ENCODE data around the gene RHOF. TPM values are rescaled to one million over a fixed set of nuclear protein-coding genes. Genes with fewer than 3 reads are reported as not detected.

Gene RHOF
- total and polyA plus RNA-seq, 2 of the 8 experiments (the other 6 are each of a cell fraction or from before 2014, with no cell fraction given) = 23.8 to 31.9 TPM

- H3K79me1 ChIP-seq (ENCODE audit: low read depth, low read length) = peaks cover 12% of the 10 kb centered on the region
- H4K91ac ChIP-seq (replicated peaks; ENCODE audit: insufficient read length, low read length) = peak overlapping the region; percentile 92
- H3K36me3 ChIP-seq (ENCODE audit: control insufficient read depth in 2 of 4, insufficient read depth in 4 of 4, low read length in 3 of 4) = peaks cover 0 to 16% (median 1%) of the 10 kb centered on the region in 4 experiments; a peak in 2 of 8 replicates
- CTCF ChIA-PET (ENCODE audit: partially characterized antibody) = interaction anchor here (1.4 to 12.0 kb wide), 5 partner anchors 7 to 117 kb away, joined by 3 to 363 read pairs (median 8); partner anchors contain the start of genes PSMD9 and RHOF
- peaks cover 5% of the 10 kb centered on the region in 2 experiments for H4K20me1 ChIP-seq (replicated peaks in 1 of 2; ENCODE audit: control insufficient read depth in 1 of 2, insufficient read depth in 2 of 2, low read length in 2 of 2)
- no peaks in the 10 kb centered on the region for H3K27me3 ChIP-seq (replicated peaks in 1 of 4; ENCODE audit: control insufficient read depth in 3 of 4, extremely low read depth in 1 of 4, insufficient read depth in 3 of 4, low read length in 3 of 4)
- H2BK20ac ChIP-seq (ENCODE audit: low read length) = no peak overlapping the region
- no peak overlapping the region for H2AFZ ChIP-seq (ENCODE audit: low read length)
- no peaks in the 10 kb centered on the region for H3K9me3 ChIP-seq (ENCODE audit: insufficient read depth in 2 of 2, low read depth in 1 of 2, low read length in 1 of 2)
- peak overlapping the region; percentile 44 for H3K14ac ChIP-seq (ENCODE audit: insufficient read length)
- H3K4me3 ChIP-seq (ENCODE audit: extremely low read depth in 1 of 4, insufficient read depth in 2 of 4, low read depth in 3 of 4, low read length in 4 of 4) = peak overlapping the region; percentile 70 to 88 (median 81)
- H2BK15ac ChIP-seq (ENCODE audit: low read length) = no peak overlapping the region
- peak overlapping the region; percentile 14 for H3K4ac ChIP-seq (replicated peaks; ENCODE audit: insufficient read length, low read depth, low read length)
- DNase-seq (ENCODE audit: low read depth in 1 of 2, low spot score in 2 of 2) (peak; percentile 70 to 88), FAIRE-seq (peak; percentile 81)
- peak overlapping the region; percentile 86 for H2BK5ac ChIP-seq (ENCODE audit: low read depth, low read length)
- peaks cover 12 to 28% (median 21%) of the 10 kb centered on the region in 4 experiments for H3K4me1 ChIP-seq (replicated peaks in 1 of 4; ENCODE audit: control insufficient read depth in 3 of 4, insufficient read depth in 4 of 4, low read length in 3 of 4)
- H4K5ac ChIP-seq (ENCODE audit: insufficient read length, low read depth, low read length) = peak overlapping the region; percentile 88
- H2BK12ac ChIP-seq (ENCODE audit: low read depth, low read length) = no peak overlapping the region; the same call in 1 of the 2 replicates
- H3K56ac ChIP-seq (replicated peaks; ENCODE audit: insufficient read length, low read depth, low read length) = peak overlapping the region; percentile 71
- peaks cover 30% of the 10 kb centered on the region for H3K23me2 ChIP-seq (ENCODE audit: low read depth, low read length)
- peak overlapping the region; percentile 55; the same call in 1 of the 2 replicates for H2AK5ac ChIP-seq (ENCODE audit: low read depth, low read length)
- POLR2A ChIA-PET (ENCODE audit: partially characterized antibody) = interaction anchor here (0.6 to 34.9 kb wide), 20 partner anchors 3 to 335 kb away, joined by 3 to 958 read pairs (median 4); partner anchors contain the start of genes MLXIP, PSMD9, RHOF and SETD1B
- peak overlapping the region; percentile 64 to 98 (median 92) for H3K9ac ChIP-seq (replicated peaks in 1 of 4; ENCODE audit: extremely low read depth in 1 of 4, low read depth in 3 of 4, low read length in 3 of 4)
- H3K79me2 ChIP-seq (ENCODE audit: control insufficient read depth in 1 of 2, insufficient read depth in 2 of 2, low read length in 2 of 2) = peaks cover 0 to 42% of the 10 kb centered on the region in 2 experiments; a peak in 2 of 4 replicates
- H3K23ac ChIP-seq (ENCODE audit: insufficient read length) = no peak overlapping the region
- H3K4me2 ChIP-seq (ENCODE audit: insufficient read depth in 1 of 2, low read depth in 2 of 2, low read length in 2 of 2) = peak overlapping the region; percentile 83 to 92
- H2BK120ac ChIP-seq (replicated peaks; ENCODE audit: low read depth, low read length) = no peak overlapping the region
- H3K27ac ChIP-seq (ENCODE audit: low read depth, low read length) = peak overlapping the region; percentile 97
- WGBS, 2 experiments (ENCODE audit: extremely low coverage in 1 of 2, insufficient coverage in 1 of 2, insufficient read length in 1 of 2, insufficient replicate concordance in 2 of 2, low coverage in 1 of 2, low lambda C conversion rate in 2 of 2, missing lambda C conversion rate in 1 of 2) = 1% methylated on average over 39 of the region's 65 CpGs; no CpG with 5 or more reads in 1 of the 2 experiments
- peak overlapping the region; percentile 73 for H3K18ac ChIP-seq (ENCODE audit: extremely low read depth, low read length)
- H4K8ac ChIP-seq (ENCODE audit: extremely low read depth, insufficient read depth, low read length) = peak overlapping the region; percentile 94
- TF ChIP-seq HDAC2 (IDR thresholded peaks at IDR 0.05; ENCODE audit: borderline replicate concordance in 1 of 2, low read depth in 2 of 2, low read length in 2 of 2) = no peak
- TF ChIP-seq CHD2 (IDR thresholded peaks at IDR 0.05; ENCODE audit: low read length) = no peak; the same call in 1 of the 2 replicates
- no peak for TF ChIP-seq KDM1A (IDR thresholded peaks at IDR 0.05; ENCODE audit: borderline replicate concordance, low read length)
- TF ChIP-seq SP2 (IDR thresholded peaks at IDR 0.05; ENCODE audit: low read length) = no peak
- TF ChIP-seq, protein P1, sequence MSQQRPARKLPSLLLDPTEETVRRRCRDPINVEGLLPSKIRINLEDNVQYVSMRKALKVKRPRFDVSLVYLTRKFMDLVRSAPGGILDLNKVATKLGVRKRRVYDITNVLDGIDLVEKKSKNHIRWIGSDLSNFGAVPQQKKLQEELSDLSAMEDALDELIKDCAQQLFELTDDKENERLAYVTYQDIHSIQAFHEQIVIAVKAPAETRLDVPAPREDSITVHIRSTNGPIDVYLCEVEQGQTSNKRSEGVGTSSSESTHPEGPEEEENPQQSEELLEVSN (IDR thresholded peaks at IDR 0.05) = no peak
- TF ChIP-seq, protein P2, sequence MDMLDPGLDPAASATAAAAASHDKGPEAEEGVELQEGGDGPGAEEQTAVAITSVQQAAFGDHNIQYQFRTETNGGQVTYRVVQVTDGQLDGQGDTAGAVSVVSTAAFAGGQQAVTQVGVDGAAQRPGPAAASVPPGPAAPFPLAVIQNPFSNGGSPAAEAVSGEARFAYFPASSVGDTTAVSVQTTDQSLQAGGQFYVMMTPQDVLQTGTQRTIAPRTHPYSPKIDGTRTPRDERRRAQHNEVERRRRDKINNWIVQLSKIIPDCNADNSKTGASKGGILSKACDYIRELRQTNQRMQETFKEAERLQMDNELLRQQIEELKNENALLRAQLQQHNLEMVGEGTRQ (IDR thresholded peaks at IDR 0.05; ENCODE audit: low read length) = no peak
- peak; percentile 13 for TF ChIP-seq KDM4A (IDR thresholded peaks at IDR 0.05; ENCODE audit: low read depth, low read length, severe bottlenecking)
- TF ChIP-seq PHF8 (conservative IDR thresholded peaks at IDR 0.05; ENCODE audit: low read depth, low read length) = peak; percentile 31
Measured at GRCh38 chr12:121802843-121803698, 9.6 kb upstream of the RHOF start.
